HG03432 (cell line): Measurements from ENCODE around the gene STEAP3.

Source experiments
- ATAC-seq: cut with Tn5 transposase; IDR thresholded peaks from one replicate; pipeline ENCODE4 v1.9.1; 2021; ENCODE audit warnings: mild to moderate bottlenecking, moderate library complexity; ENCODE audit not compliant: unreplicated experiment

The STEAP3 gene

GRCh38 chr2:119290859-119291587 lies 67.4 kb downstream of the STEAP3 start:
- ATAC-seq: peak; percentile 88

- ATAC-seq: no peak
Observed at GRCh38 chr2:119291588-119292167, 68.0 kb downstream of the STEAP3 start.

GRCh38 chr2:119292226-119292625 lies 68.6 kb downstream of the STEAP3 start:
- ATAC-seq: no peak

GRCh38 chr2:119293254-119293653 lies 69.6 kb downstream of the STEAP3 start:
- no peak for ATAC-seq

- no peak for ATAC-seq
Observed at GRCh38 chr2:119293900-119294299, 70.3 kb downstream of the STEAP3 start.

DNA sequence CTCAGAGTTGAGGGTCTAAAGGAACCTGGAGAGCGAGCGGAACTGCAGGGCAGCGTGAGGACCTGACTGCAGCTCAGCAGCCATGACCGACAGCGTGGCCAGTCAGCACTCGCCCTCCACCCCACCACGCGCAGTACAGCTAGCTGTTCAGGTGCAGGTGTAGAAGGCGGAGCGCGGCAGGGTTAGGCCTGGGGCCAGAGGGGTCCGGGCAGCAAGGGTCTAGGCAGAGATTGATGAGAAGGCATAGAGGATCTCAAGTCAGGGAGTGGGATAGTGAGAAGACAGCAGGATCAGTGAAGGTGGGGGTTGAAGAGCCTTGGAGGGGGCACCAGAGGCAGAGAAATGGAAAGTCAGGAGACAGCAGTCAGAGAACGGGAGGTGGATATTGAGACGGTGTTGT lies 71.0 kb downstream of the STEAP3 start:
- no peak for ATAC-seq

DNA sequence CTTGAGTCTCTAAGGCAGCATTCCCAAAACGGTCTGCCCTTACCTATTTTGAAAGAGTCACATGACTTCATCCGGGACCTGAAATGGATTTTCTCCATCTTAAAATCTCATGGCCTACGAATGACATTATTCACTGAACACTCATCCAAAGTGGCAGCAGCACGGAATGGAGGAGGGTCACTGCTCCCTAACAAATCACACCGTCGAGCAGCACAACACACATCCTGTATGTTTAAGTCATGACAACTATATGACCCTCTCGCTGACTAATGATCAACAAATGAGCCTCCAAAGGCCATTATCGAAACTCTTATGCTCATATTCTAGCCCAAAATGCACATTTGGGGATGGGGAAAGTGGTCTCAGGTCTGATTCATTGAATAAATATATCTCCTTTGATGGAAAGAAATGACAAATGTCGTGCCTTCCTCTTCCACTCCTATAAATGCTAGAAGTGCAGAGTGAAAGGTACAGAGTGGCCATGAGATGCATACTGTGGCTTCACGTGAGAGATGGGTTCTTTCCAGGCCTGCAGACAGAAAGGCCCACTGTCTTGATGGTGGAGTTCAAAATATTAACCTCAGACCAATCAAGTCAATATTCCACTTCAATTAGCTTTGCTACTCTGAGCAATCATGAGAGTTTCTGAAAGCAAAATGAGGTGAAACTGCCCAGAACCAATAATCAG lies 72.2 kb downstream of the STEAP3 start:
- ATAC-seq: no peak

- no peak for ATAC-seq
Observed at GRCh38 chr2:119301413-119301812, 77.8 kb downstream of the STEAP3 start.

GRCh38 chr2:119304847-119305246 lies 81.2 kb downstream of the STEAP3 start:
- ATAC-seq: no peak

GRCh38 chr2:119305497-119306195 lies 82.0 kb downstream of the STEAP3 start:
- no peak for ATAC-seq

GRCh38 chr2:119306196-119306590 lies 82.6 kb downstream of the STEAP3 start:
- no peak for ATAC-seq

- ATAC-seq: no peak
Observed at GRCh38 chr2:119307419-119308140, 83.9 kb downstream of the STEAP3 start.

GRCh38 chr2:119308793-119309330 lies 85.2 kb downstream of the STEAP3 start:
- ATAC-seq: no peak

- ATAC-seq: peak; percentile 37
Observed at GRCh38 chr2:119311371-119311770, 87.7 kb downstream of the STEAP3 start.

GRCh38 chr2:119311831-119312230 lies 88.2 kb downstream of the STEAP3 start:
- ATAC-seq: no peak
